DND-41 (cell line): Measurements from ENCODE around the gene ELAVL1.

Experiments used
- ATAC-seq: fragments of 200-7000 bp; cut with Tn5 transposase; 3 replicates; pipeline ENCODE4 v1.9.1; 2021; ENCODE audit warnings: low read depth; ENCODE audit not compliant: insufficient read depth
- DNase-seq: peaks from one replicate; pipeline ENCODE4 v3.0.0-alpha.2; 2020
- H2AFZ ChIP-seq: 2 replicates; pipeline ENCODE4 v1.6.0; 2012; ENCODE audit warnings: low read depth, low read length
- H3K27ac ChIP-seq: 2 replicates; pipeline ENCODE4 v1.5.1; 2012; ENCODE audit warnings: low read length, inconsistent platforms
- H3K27me3 ChIP-seq: fragments of 200-600 bp; sonication (generic); 2 replicates; pipeline ENCODE4 v1.6.0; 2012; ENCODE audit warnings: low read length, mild to moderate bottlenecking, inconsistent platforms; ENCODE audit not compliant: insufficient read depth, poor library complexity
- H3K36me3 ChIP-seq: 2 replicates; pipeline ENCODE4 v1.5.1; 2012; ENCODE audit warnings: low read length, inconsistent platforms; ENCODE audit not compliant: insufficient read depth
- H3K4me1 ChIP-seq: 2 replicates; pipeline ENCODE4 v1.5.1; 2012; ENCODE audit warnings: mild to moderate bottlenecking, low read length; ENCODE audit not compliant: insufficient read depth
- H3K4me2 ChIP-seq: 2 replicates; pipeline ENCODE4 v1.6.0; 2012; ENCODE audit warnings: mild to moderate bottlenecking, moderate library complexity, low read length, inconsistent platforms; ENCODE audit not compliant: insufficient read depth
- H3K4me3 ChIP-seq, 2 experiments: fragments of 200-600 bp in 1 of 2; shearing (Covaris generic) in 1 of 2; 2 replicates each; pipeline ENCODE4 v1.5.1; 2012 to 2016; ENCODE audit warnings: inconsistent platforms in 2 of 2, low read length in 2 of 2, mild to moderate bottlenecking in 2 of 2, low read depth in 1 of 2, moderate library complexity in 1 of 2
- H3K79me2 ChIP-seq: 2 replicates; pipeline ENCODE4 v1.6.0; 2012; ENCODE audit warnings: low read length, inconsistent platforms; ENCODE audit not compliant: insufficient read depth
- H3K9ac ChIP-seq: 2 replicates; pipeline ENCODE4 v1.6.0; 2012; ENCODE audit warnings: low read depth, mild to moderate bottlenecking, inconsistent platforms, low read length, moderate library complexity
- H3K9me3 ChIP-seq: 2 replicates; pipeline ENCODE4 v1.5.1; 2012; ENCODE audit warnings: low read length, moderate library complexity, mild to moderate bottlenecking, inconsistent platforms; ENCODE audit not compliant: insufficient read depth, severe bottlenecking
- H4K20me1 ChIP-seq: 2 replicates; pipeline ENCODE4 v1.6.0; 2012; ENCODE audit warnings: low read length; ENCODE audit not compliant: insufficient read depth
- CTCF ChIP-seq: IDR thresholded peaks from 2 replicates; pipeline ENCODE4 v1.5.1; 2012; ENCODE audit warnings: borderline replicate concordance, low read length, moderate library complexity, mild to moderate bottlenecking; ENCODE audit not compliant: poor library complexity, severe bottlenecking; ENCODE audit errors: extremely low read depth
- EZH2 ChIP-seq: IDR thresholded peaks from 3 replicates; pipeline ENCODE4 v1.6.1; 2012; ENCODE audit warnings: borderline replicate concordance, low read depth, mild to moderate bottlenecking, moderate library complexity, low read length, inconsistent platforms; ENCODE audit not compliant: severe bottlenecking

Gene ELAVL1

GRCh38 chr19:7933828-7934725 is 71.4 kb downstream of the ELAVL1 start:
- H3K79me2 ChIP-seq: peaks cover 14% of the 10 kb centered on the region; the same call in 1 of the 2 replicates
- H2AFZ ChIP-seq: no peak overlapping the region
- no peaks in the 10 kb centered on the region for H3K4me1 ChIP-seq
- peaks cover 89% of the 10 kb centered on the region for H3K36me3 ChIP-seq
- no peak overlapping the region for H3K4me2 ChIP-seq
- TF ChIP-seq CTCF (no peak), EZH2 (no peak)
- H3K9ac ChIP-seq: no peak overlapping the region
- H4K20me1 ChIP-seq: peaks cover 30% of the 10 kb centered on the region; the same call in 1 of the 2 replicates
- H3K27ac ChIP-seq: no peak overlapping the region
- H3K4me3 ChIP-seq: no peak overlapping the region
- no peaks in the 10 kb centered on the region for H3K9me3 ChIP-seq
- DNase-seq (no peak), ATAC-seq (no peak)
- no peaks in the 10 kb centered on the region for H3K27me3 ChIP-seq

- Histone ChIP-seq H3K4me3 (no peak overlapping the region), H3K27me3 (no peaks in the 10 kb centered on the region), H3K36me3 (peaks cover 82% of the 10 kb centered on the region), H3K27ac (no peak overlapping the region), H3K9me3 (no peaks in the 10 kb centered on the region), H3K79me2 (peaks cover 8% of the 10 kb centered on the region; the same call in 1 of the 2 replicates), H3K4me1 (no peaks in the 10 kb centered on the region), H4K20me1 (peaks cover 30% of the 10 kb centered on the region; the same call in 1 of the 2 replicates), H2AFZ (no peak overlapping the region), H3K9ac (no peak overlapping the region), H3K4me2 (no peak overlapping the region)
- TF ChIP-seq EZH2 (no peak), CTCF (peak; percentile 55)
- ATAC-seq (peak; percentile 50; the same call in 1 of the 3 replicates), DNase-seq (no peak)
Measured at GRCh38 chr19:7933411-7933810, 72.0 kb downstream of the ELAVL1 start.

- peaks cover 34% of the 10 kb centered on the region; the same call in 1 of the 2 replicates for H4K20me1 ChIP-seq
Measured at GRCh38 chr19:7932930-7933300, 72.5 kb downstream of the ELAVL1 start.

GRCh38 chr19:7932276-7932929 is 73.0 kb downstream of the ELAVL1 start:
- peaks cover 2% of the 10 kb centered on the region; the same call in 1 of the 2 replicates for H3K79me2 ChIP-seq
- DNase-seq: no peak
- no peaks in the 10 kb centered on the region for H3K27me3 ChIP-seq
- H3K4me2 ChIP-seq: no peak overlapping the region
- no peak for TF ChIP-seq CTCF
- no peak for TF ChIP-seq EZH2
- H3K27ac ChIP-seq: no peak overlapping the region
- H3K36me3 ChIP-seq: peaks cover 74% of the 10 kb centered on the region
- no peak overlapping the region for H3K9ac ChIP-seq
- no peak overlapping the region for H2AFZ ChIP-seq
- H3K4me1 ChIP-seq: no peaks in the 10 kb centered on the region
- peaks cover 38% of the 10 kb centered on the region for H4K20me1 ChIP-seq
- no peak overlapping the region for H3K4me3 ChIP-seq
- no peak for ATAC-seq
- no peaks in the 10 kb centered on the region for H3K9me3 ChIP-seq

More at GRCh38 chr19:7932930-7933300, 72.5 kb downstream of the ELAVL1 start:
- no peak overlapping the region for H3K4me2 ChIP-seq
- H3K9me3 ChIP-seq: no peaks in the 10 kb centered on the region
- H3K79me2 ChIP-seq: peaks cover 5% of the 10 kb centered on the region; the same call in 1 of the 2 replicates
- no peaks in the 10 kb centered on the region for H3K27me3 ChIP-seq
- no peak overlapping the region for H3K9ac ChIP-seq
- H3K4me1 ChIP-seq: no peaks in the 10 kb centered on the region
- ATAC-seq: no peak
- no peak for DNase-seq
- no peak overlapping the region for H3K27ac ChIP-seq
- TF ChIP-seq EZH2: no peak
- peaks cover 79% of the 10 kb centered on the region for H3K36me3 ChIP-seq
- no peak overlapping the region for H3K4me3 ChIP-seq
- no peak overlapping the region for H2AFZ ChIP-seq
